C4-2B (cell line): ENCODE data around the gene ADRB2.

ENCODE experiments used
- ZFX ChIP-seq: fragments of 450-650 bp; IDR thresholded peaks from 2 replicates; pipeline ENCODE4 v1.6.1; 2017
- TF ChIP-seq, protein P1 (sequence below): fragments of 450-650 bp; conservative IDR thresholded peaks from 2 replicates; pipeline ENCODE4 v1.5.1; 2017; ENCODE audit warnings: mild to moderate bottlenecking

DNA sequence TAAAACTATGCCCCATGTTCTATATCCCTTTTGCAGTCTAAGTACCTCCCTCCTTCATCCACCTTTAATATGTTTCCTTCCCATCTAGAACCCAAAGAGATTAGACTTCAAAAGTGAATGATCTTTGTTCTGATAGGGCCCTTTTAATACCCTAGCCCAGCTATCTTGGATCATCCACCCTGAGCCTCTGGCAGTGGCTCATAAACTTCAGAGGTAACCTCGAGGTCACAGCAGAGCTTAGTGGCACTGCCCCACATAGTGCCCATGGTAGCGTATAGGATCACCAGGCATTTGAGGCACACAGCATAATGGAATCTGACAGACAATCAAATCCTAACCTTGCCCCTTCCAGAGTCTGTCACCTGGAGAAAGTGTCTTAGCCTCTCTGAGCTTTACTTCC is 15.8 kb downstream of the ADRB2 start:
- TF ChIP-seq, protein P1, sequence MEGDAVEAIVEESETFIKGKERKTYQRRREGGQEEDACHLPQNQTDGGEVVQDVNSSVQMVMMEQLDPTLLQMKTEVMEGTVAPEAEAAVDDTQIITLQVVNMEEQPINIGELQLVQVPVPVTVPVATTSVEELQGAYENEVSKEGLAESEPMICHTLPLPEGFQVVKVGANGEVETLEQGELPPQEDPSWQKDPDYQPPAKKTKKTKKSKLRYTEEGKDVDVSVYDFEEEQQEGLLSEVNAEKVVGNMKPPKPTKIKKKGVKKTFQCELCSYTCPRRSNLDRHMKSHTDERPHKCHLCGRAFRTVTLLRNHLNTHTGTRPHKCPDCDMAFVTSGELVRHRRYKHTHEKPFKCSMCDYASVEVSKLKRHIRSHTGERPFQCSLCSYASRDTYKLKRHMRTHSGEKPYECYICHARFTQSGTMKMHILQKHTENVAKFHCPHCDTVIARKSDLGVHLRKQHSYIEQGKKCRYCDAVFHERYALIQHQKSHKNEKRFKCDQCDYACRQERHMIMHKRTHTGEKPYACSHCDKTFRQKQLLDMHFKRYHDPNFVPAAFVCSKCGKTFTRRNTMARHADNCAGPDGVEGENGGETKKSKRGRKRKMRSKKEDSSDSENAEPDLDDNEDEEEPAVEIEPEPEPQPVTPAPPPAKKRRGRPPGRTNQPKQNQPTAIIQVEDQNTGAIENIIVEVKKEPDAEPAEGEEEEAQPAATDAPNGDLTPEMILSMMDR = no peak
- no peak for TF ChIP-seq ZFX
